Aorta (tissue), 5 donors: ENCODE measurements around the gene BARHL2. TPM values are rescaled to one million over a fixed set of nuclear protein-coding genes. Genes with fewer than 3 reads are reported as not detected.

Source experiments
- ATAC-seq: fragments of 200-7000 bp; cut with Tn5 transposase; one replicate; pipeline ENCODE4 v1.9.1; 2022; ENCODE audit warnings: moderate library complexity; ENCODE audit not compliant: low FRiP score
- DNase-seq, 2 donors: peaks; one replicate each; pipeline ENCODE4 v3.0.0-alpha.2; 2020
- H3K27ac ChIP-seq, 2 donors: one replicate each; pipeline ENCODE4 v1.5.1; 2013; ENCODE audit warnings: low read length in 2 of 2, mild to moderate bottlenecking in 2 of 2, moderate library complexity in 2 of 2, control low read depth in 1 of 2, inconsistent platforms in 1 of 2, low read depth in 1 of 2
- H3K27me3 ChIP-seq, 2 donors: one replicate each; pipeline ENCODE4 v1.6.1; 2013; ENCODE audit warnings: control low read depth in 1 of 2, low read length in 1 of 2, mild to moderate bottlenecking in 1 of 2, moderate library complexity in 1 of 2; ENCODE audit not compliant: insufficient read depth in 2 of 2, control insufficient read depth in 1 of 2
- H3K36me3 ChIP-seq, 2 donors: one replicate each; pipeline ENCODE4 v1.6.1; 2013; ENCODE audit warnings: control low read depth in 1 of 2, low read length in 1 of 2, mild to moderate bottlenecking in 1 of 2; ENCODE audit not compliant: insufficient read depth in 2 of 2, control insufficient read depth in 1 of 2
- H3K4me1 ChIP-seq, 2 donors: one replicate each; pipeline ENCODE4 v1.6.1; 2013; ENCODE audit warnings: low read length in 2 of 2, control low read depth in 1 of 2, mild to moderate bottlenecking in 1 of 2, moderate library complexity in 1 of 2; ENCODE audit not compliant: insufficient read depth in 2 of 2, control insufficient read depth in 1 of 2
- H3K4me3 ChIP-seq, 2 donors: one replicate each; pipeline ENCODE4 v1.5.1; 2013; ENCODE audit warnings: low read length in 2 of 2, control low read depth in 1 of 2, mild to moderate bottlenecking in 1 of 2
- H3K9me3 ChIP-seq: one replicate; pipeline ENCODE4 v1.6.1; 2013; ENCODE audit warnings: mild to moderate bottlenecking, low read length; ENCODE audit not compliant: control insufficient read depth
- WGBS, 2 donors: extraction: QIAGEN DNeasy Blood & Tissue Kit; methylation state at CpG; one replicate each; pipeline ENCODE4 v1.1.7; 2013; 5-methylcytosine and 5-hydroxymethylcytosine counted together
- intact Hi-C, 2 donors: fragments of 100-400 bp; cut with DNase I; formaldehyde crosslinking; loops; one replicate each; pipeline versions ENCODE4 v1.14.2 to v1.15.0; 2022
- polyA plus RNA-seq, 2 donors: library from polyadenylated mRNA; stranded (reverse); fragments of 200-250 nt; gene quantifications; one replicate each; pipeline ENCODE4 v1.2.3, GENCODE V29; 2013
- total RNA-seq, 2 donors: library from RNA; stranded (reverse); fragmentation: NEBNext Ultra II Directional; extraction: Animal tissue kit (Norgen Biotek cat#: 25700); gene quantifications; one replicate each; pipeline ENCODE4 v1.2.1, GENCODE V29; 2021
- donor health status: healthy with polysubstance abuse.
- donor health status: Bipolar disorder and iron deficiency.
- donor health status: DM: no; HTN: no; CAD: no.
- donor health status: DM: no; HTN: no; CAD: no.
- donor health status: DM: yes; HTN: yes; CAD: no.

Gene BARHL2
- total and polyA plus RNA-seq, 4 donors, result not detected

DNA sequence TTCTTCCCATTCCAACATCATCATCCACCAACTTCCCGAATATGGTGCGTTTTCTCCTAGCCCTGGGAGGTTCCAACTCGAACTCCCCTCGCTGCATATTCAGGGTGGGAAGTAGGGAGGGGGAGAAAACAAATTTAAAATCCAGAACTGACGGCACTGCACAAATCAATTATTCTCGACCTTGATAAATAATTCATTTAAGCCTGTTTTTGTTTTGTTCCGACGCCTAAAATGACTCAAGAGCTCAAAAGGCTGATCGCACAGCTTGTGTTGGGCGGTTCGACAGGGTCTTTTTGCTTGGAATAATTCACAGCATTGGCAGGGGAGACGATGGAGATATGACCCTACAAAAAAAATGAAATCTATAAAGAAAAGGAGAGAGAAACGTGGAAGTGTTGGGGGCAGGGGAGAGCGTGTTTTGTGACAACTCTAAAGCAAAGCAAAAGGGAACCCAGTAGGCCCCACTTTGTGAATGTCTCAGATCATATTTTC lies 3.1 kb upstream of the BARHL2 start:
- DNase-seq (no peak), ATAC-seq (no peak)
- Histone ChIP-seq H3K9me3 (peaks cover 3% of the 10 kb centered on the region), H3K4me3 (no peak overlapping the region), H3K27ac (no peak overlapping the region), H3K36me3 (no peaks in the 10 kb centered on the region), H3K4me1 (no peaks in the 10 kb centered on the region), H3K27me3 (peaks cover 0 to 10% of the 10 kb centered on the region in 2 donors)
- 22 to 32% methylated on average over 14 of the region's 14 CpGs for WGBS, 2 donors
- intact Hi-C loops, result no loop called here

DNA sequence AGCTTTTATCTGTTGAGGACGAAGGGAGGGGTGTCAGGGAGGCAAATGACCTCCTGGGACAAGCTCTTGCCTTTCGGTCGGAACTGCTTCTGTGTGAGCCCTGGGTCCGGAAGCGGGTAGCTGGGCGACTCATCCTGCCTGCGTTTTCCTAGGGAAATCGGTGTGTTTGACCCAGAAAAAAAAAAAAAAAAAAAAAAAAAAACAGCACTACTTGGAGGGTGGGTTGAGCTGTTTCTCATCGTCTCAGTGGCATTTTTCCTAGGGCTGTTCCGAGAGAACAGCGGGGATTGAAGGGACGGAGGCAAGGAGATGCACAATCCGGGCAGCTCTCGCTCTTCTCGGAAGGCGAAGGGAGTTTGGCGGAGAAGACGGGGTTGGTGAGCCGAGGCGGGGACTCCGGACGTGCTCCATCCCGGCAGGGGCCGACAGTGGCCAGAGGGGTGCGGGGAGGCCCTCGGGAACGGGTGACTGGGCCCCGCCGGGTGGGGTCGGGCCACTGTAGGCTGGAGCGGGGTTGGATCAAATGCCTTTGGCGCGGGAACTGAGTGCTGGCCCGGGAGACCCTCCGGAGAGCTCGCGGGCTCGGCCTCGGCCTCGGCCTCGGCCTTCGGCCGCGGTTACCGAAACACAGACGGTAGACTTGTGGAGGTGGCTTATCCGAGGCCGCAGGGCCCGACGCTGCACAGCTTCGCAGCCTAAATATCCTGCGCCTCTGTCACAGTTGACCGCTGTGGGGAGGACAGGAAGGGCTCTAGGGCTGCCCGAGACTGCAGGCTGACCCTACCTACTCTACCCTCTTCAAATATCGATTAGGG lies 2.4 kb upstream of the BARHL2 start:
- H3K36me3 ChIP-seq, result no peaks in the 10 kb centered on the region
- intact Hi-C loops, result loop anchor here in 1 of 2 donors (10.0 kb wide), 1 partner anchor 585 kb away; no protein-coding TSS in a partner anchor
- WGBS, 2 donors, result 10 to 11% methylated on average over 37 to 55 of the region's 55 CpGs
- no peak for ATAC-seq
- H3K4me3 ChIP-seq, result no peak overlapping the region
- no peak overlapping the region for H3K27ac ChIP-seq
- no peak for DNase-seq
- H3K4me1 ChIP-seq, result no peaks in the 10 kb centered on the region
- peaks cover 0 to 8% of the 10 kb centered on the region in 2 donors for H3K27me3 ChIP-seq
- H3K9me3 ChIP-seq, result peaks cover 3% of the 10 kb centered on the region

DNA sequence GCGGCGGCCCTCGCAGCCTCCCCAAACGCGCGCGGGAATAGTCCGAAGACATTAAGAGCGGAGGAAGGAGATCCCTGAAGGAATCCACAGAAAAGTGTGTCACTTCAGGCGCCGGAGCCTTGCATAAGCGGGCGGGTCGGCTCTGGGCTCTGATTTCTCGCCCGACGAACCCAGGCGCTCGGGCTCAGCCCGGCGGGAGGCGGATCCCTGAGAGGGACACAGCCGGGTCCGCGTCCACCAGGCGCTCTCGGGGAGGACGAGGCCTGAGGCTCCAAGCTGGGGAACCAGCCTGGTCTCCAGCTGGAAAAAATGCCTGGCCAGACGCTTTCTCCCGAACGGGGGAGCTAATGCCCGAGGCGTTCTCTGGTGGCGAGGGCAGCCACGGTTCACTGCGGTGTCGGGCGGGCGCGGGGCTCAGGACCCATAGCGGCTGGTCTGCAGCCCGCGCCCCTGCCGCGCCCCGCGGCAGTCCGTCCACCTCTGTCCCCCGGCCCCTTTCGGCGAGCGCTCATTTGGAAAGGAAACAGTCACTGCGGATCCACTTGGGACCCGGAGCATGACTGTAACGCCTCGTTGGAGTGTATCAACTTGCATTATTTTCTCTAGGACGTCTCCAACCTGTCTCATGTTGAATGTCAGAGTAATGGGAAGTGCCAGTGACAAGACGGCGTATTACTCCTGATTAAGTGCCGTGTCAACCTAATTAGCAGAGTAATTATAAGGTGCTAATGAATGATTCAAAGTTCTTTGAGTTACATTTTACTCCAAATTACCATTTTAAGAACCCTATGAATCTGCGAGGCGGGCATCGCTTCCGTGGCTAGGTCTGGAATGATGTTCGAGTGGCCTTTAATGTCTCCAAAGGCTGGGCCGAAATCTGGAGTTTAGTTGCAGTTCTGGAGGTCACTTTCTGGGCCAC lies 1.6 kb upstream of the BARHL2 start:
- no peaks in the 10 kb centered on the region for H3K9me3 ChIP-seq
- no peaks in the 10 kb centered on the region for H3K4me1 ChIP-seq
- WGBS, 2 donors, result 4 to 5% methylated on average over 65 to 66 of the region's 66 CpGs
- H3K27me3 ChIP-seq, result peaks cover 0 to 4% of the 10 kb centered on the region in 2 donors
- no peak for DNase-seq
- H3K27ac ChIP-seq, result no peak overlapping the region
- intact Hi-C loops, result loop anchor here in 1 of 2 donors (10.0 kb wide), 1 partner anchor 584 kb away; no protein-coding TSS in a partner anchor
- H3K4me3 ChIP-seq, result peak overlapping the region in 1 of 2 donors; percentile 11
- ATAC-seq, result peak; percentile 9
- H3K36me3 ChIP-seq, result no peaks in the 10 kb centered on the region

DNA sequence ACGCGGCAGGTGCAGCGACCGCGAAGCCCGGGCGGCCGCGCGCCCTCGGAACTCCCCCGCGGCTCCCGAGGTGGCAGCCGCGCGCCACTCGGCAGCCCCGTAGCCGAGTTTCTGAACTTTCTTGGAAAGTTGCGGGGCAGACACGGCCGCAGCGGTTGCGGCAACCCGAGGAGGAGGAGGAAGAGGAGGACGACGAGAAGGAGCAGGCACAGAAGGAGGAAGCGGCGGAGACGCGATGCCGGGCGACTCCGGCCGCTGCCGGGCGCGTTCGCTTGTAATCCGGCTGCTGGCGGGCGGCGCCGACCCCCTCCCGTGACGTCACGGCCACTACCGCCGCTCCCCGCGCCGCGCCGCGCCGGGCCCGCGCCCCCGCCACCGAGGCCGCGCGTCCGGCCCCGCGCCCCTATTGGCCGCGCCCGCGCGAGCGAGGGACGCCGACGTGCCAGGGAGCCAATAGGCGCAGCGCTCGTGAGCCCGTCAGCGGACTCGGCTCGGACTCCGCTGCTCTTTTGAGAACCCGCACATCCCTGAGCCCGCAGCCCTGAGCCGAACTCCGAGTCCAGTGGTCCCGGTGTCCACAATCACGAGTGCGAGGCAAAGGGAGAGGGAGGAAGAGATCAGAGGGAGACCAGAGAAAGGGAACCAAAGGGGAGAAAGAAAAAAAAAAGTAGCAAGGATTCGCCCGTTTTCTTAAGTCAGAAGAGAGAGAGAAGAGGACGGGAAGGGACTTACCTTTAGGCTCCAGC lies 736 bp upstream of the BARHL2 start:
- intact Hi-C loops, result loop anchor here in 1 of 2 donors (10.0 kb wide), 1 partner anchor 583 kb away; no protein-coding TSS in a partner anchor
- DNase-seq (peak in 1 of 2 donors; percentile 80), ATAC-seq (no peak)
- Histone ChIP-seq H3K4me1 (no peaks in the 10 kb centered on the region), H3K27me3 (peaks cover 0 to 2% of the 10 kb centered on the region in 2 donors), H3K9me3 (no peaks in the 10 kb centered on the region), H3K27ac (no peak overlapping the region), H3K4me3 (peak overlapping the region; percentile 11 to 42), H3K36me3 (no peaks in the 10 kb centered on the region)
- WGBS, 2 donors, result 2% methylated on average over 42 to 94 of the region's 94 CpGs

DNA sequence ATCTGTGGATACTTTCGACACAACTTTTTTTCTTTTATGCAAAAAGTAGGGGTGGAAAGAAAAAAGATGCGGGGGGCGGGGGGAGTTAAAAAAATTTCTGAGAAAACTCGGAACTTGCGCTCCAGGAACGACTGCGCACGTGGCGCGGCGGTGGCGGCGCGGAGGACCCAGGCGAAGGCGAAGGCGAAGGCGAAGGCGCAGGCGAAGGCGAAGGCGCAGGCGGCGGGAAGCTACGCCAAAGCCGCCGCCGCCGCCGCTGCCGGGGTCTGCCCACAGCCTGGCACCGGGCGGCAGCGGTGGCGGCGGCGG lies 208 bp upstream of the BARHL2 start:
- no peak for ATAC-seq

DNA sequence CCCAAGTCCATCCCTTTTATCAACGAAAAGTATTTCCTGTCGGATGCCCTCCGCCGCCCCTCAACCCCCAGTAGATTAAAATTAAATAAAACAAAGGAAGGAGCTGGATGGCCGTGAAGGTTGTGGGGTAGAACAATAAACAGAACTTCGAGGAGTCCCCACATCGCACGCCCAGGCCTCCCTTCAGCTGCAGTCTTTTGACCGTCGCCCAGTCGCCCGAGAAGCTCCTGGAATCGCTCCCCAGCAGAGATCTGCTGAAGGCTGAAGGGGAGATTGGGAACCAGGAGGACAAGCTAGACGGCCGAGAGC lies 905 bp downstream of the BARHL2 start:
- Histone ChIP-seq H3K4me1 (no peaks in the 10 kb centered on the region), H3K4me3 (no peak overlapping the region), H3K27ac (no peak overlapping the region), H3K27me3 (peaks cover 0 to 2% of the 10 kb centered on the region in 2 donors), H3K9me3 (no peaks in the 10 kb centered on the region), H3K36me3 (no peaks in the 10 kb centered on the region)
- intact Hi-C loops, result loop anchor here in 1 of 2 donors (10.0 kb wide), 1 partner anchor 581 kb away; no protein-coding TSS in a partner anchor
- no peak for ATAC-seq
- 9 to 11% methylated on average over 15 of the region's 15 CpGs for WGBS, 2 donors
- DNase-seq, result no peak

More for the DNA sequence above, 208 bp upstream of the BARHL2 start:
- WGBS, 2 donors, result 4 to 8% methylated on average over 25 to 37 of the region's 37 CpGs
- H3K27ac ChIP-seq, result no peak overlapping the region
- H3K9me3 ChIP-seq, result no peaks in the 10 kb centered on the region
- DNase-seq, result no peak
- peak overlapping the region; percentile 11 to 42 for H3K4me3 ChIP-seq
- H3K27me3 ChIP-seq, result peaks cover 0 to 2% of the 10 kb centered on the region in 2 donors
- no peaks in the 10 kb centered on the region for H3K36me3 ChIP-seq
- intact Hi-C loops, result loop anchor here in 1 of 2 donors (10.0 kb wide), 1 partner anchor 583 kb away; no protein-coding TSS in a partner anchor
- H3K4me1 ChIP-seq, result no peaks in the 10 kb centered on the region

DNA sequence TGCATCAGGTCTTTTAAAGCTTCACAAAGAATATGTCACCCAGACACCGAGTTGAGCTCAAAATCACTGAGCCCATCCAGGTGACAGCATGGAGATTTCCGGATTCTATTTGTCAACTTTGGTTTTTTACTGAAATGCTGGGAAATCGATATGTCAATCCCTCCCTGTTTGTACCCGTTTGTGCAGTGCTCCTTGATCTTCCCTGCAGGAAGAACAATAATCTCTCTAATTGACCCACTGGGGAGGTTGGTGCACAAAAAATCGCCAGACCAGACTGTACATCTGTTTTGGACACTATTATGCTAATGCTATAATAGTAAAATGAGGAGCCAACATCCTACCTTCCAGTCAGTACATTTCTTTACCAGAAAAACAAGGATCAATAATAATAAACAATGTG lies 1.8 kb downstream of the BARHL2 start:
- H3K4me1 ChIP-seq, result no peaks in the 10 kb centered on the region

DNA sequence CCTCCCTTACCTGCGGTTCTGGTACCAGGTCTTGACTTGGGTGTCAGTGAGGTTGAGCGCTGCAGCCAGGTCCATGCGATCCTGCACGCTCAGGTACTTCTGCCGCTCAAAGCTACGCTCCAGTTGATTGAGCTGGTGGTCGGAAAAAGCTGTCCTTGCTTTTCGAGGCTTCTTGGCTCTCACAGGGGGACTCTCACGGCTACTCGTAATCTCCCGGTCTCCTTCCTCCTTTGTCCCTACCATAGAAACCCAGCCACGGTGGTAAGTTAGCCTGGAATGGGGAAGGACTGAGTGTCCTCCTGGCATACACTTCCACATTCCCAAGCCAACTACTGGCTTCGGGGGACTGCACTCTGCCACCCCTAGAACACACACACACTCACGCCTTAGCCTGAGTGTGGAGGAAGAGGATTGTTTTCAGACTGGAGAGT lies 2.6 kb downstream of the BARHL2 start:
- DNase-seq (no peak), ATAC-seq (no peak)
- WGBS, 2 donors, result 7% methylated on average over 14 of the region's 14 CpGs
- Histone ChIP-seq H3K4me1 (no peaks in the 10 kb centered on the region), H3K4me3 (no peak overlapping the region), H3K27ac (no peak overlapping the region), H3K27me3 (no peaks in the 10 kb centered on the region), H3K36me3 (no peaks in the 10 kb centered on the region), H3K9me3 (no peaks in the 10 kb centered on the region)
- intact Hi-C loops, result loop anchor here in 1 of 2 donors (10.0 kb wide), 1 partner anchor 580 kb away; no protein-coding TSS in a partner anchor

More for the DNA sequence above, 1.8 kb downstream of the BARHL2 start:
- Histone ChIP-seq H3K9me3 (no peaks in the 10 kb centered on the region), H3K27ac (no peak overlapping the region), H3K27me3 (peaks cover 0 to 1% of the 10 kb centered on the region in 2 donors), H3K4me3 (no peak overlapping the region), H3K36me3 (no peaks in the 10 kb centered on the region)
- ATAC-seq, result no peak
- 1 to 6% methylated on average over 5 of the region's 5 CpGs for whole genome bisulfite sequencing, 2 donors
- no peak for DNase-seq
- intact Hi-C loops, result loop anchor here in 1 of 2 donors (10.0 kb wide), 1 partner anchor 581 kb away; no protein-coding TSS in a partner anchor
